GM12872 (cell line): ENCODE results near the gene SNX9.

Experiments
- TF ChIP-seq, protein P1 (sequence below): IDR thresholded peaks from 3 replicates; pipeline ENCODE4 v1.5.1; 2011; ENCODE audit warnings: low read depth, mild to moderate bottlenecking, low read length, moderate library complexity; ENCODE audit not compliant: insufficient read depth

SNX9 gene

DNA sequence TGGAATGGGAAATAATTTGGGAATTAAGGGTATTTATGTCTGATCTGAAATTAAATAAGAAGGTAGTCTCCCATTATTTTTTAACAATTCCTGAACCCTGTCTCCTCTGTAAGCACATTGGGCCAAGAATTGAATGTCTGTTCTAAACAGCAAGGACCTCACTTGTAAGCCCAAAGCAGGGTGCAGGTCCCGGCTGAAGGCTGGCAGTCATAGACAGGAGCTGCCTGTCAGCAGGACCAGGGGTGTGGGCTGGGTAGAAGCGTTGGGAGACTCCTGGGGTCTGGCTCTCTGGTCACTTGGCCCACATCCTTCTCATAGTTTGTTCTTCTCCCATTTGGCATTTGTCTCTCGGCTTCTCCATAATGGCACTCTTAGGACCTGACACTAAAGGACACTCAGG lies 75.6 kb downstream of the SNX9 start:
- TF ChIP-seq, protein P1, sequence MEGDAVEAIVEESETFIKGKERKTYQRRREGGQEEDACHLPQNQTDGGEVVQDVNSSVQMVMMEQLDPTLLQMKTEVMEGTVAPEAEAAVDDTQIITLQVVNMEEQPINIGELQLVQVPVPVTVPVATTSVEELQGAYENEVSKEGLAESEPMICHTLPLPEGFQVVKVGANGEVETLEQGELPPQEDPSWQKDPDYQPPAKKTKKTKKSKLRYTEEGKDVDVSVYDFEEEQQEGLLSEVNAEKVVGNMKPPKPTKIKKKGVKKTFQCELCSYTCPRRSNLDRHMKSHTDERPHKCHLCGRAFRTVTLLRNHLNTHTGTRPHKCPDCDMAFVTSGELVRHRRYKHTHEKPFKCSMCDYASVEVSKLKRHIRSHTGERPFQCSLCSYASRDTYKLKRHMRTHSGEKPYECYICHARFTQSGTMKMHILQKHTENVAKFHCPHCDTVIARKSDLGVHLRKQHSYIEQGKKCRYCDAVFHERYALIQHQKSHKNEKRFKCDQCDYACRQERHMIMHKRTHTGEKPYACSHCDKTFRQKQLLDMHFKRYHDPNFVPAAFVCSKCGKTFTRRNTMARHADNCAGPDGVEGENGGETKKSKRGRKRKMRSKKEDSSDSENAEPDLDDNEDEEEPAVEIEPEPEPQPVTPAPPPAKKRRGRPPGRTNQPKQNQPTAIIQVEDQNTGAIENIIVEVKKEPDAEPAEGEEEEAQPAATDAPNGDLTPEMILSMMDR, result no peak

DNA sequence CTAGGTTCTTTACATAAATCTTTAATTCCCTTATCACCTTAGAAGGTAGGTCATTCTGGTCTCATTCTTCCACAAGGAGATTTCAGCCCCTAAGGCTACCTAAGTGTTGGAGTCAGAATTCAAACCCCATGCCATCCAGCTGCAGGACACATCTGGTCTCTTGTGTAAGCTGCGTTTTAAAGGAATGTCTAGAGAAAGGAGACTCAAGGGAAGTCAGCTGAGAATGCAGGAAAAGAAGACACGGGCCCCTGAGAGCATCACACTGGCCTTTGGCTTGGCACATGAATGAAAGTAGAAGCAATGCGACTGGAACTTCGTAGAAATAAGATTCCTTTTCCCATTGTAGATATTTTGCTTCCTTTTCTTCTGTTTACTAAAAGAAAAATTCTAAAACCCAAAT lies 82.0 kb downstream of the SNX9 start:
- TF ChIP-seq, protein P1, result no peak

DNA sequence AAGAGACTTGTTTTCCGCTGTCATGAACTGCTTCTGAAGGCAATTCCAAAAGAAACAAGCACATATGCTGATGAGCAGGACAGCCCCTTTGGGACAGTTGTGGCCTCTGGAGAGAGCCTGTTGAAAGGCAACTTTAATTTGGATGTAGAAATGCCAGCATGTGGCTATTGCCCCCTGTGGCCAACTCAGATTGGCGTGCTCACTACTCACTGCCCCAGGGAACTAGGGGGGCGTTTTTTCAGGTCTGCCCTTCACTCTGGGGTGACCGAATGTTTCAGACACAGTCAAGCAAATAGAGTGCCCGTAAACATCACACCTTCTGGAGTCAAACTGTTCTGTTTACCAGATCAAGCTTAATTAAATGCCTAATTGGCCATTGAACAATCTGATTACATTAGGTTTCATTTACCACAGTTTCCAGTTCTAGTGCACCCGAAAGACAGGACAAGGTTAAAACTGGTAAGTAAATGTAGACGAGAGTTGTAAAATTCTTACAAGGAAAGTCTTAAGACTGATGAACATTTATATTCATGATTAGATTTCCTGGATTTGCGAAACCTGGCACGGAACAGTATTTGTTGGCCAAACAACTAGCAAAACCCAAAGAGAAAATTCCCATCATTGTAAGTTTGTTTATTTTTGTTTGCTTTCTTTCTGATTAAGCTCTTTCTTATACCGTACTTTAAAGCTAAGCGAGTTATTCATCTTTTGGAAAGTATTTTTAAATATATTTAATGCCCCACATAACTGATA lies 82.7 kb downstream of the SNX9 start:
- TF ChIP-seq, protein P1, result peak; percentile 15; the same call in 1 of the 3 replicates

DNA sequence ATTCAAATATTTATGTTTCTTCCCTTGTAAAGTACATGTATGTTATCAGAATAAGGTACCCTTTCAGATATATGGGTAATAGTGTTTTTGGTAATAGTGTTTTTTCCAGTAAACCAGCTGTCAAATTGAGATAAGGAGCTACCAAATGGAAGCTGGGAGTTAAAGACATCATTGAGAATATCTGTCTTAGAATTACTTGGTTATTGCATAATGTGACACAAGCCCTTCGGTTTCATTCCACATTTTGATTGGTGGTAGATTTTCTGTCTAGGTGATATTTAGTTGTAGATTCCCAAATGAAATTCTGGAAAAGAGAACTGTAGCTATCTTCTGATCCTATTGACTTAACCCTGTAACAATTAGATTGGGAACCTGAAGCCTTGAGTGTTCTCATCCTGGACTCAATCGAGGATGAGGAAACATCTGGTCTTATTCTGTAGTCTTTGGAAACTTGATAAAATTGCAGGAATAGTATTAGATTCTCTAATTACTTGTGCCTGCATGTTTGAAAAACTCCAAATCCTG lies 83.6 kb downstream of the SNX9 start:
- TF ChIP-seq, protein P1, result no peak

DNA sequence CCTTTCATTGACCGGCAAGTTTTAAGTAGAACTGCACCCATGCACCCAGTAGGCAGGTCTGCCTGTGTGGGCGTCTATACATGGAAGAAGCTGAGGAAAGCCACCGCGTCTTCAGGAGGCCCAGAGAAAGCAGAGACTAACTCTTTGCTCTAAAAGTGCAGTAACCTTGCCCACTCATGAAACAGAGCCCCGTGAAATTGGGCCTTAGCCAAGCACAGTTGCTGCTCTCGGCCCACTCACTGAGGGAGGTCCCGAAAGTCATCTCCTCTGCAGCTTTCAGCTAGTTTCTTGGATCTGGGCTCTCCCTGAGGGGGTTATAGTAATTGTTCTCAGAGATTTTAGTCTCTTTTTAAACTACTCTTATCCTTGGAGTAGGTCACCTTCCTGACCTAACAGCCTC lies 84.6 kb downstream of the SNX9 start:
- TF ChIP-seq, protein P1, result no peak

DNA sequence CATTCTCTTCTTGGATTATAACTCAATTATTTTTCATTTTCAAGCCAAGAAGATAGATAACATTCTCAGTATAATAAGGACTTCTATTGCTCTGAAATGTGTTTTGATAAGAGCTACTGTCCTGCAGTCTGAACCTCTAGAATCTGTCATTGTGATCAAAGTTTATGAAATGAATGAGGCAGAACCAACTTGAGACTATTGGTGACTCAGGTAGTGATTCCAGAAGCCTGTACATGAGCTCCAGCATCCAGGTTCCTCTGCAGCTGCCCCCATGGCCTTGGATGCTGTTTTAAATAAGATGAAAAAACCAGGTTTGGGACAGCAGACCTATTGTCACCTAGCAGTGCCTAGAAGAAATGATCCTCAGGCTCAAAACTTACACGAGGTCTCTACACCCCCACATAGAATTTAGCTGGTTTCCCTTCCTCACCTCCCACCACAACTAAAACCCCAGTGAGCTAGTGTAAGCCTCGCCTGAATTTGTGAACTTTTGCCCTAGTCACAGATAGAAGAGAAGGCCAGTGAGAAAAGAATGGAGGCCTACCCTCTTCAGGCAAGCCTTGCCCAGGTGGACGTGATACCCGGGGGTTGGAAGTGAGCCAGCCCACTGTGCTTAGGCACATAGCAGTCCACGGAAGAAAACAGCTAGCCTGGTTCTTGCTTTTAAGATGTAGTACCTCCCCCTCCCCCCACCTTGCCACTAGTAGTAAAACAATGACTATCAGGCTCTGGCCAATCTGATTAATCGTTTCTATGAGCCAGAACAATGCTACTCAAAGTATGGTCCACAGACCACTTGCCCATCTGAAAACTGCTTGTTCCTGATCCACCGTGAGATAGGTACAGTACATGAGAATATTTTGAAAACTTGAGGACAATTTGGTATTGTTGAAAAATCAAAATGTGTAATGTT lies 85.6 kb downstream of the SNX9 start:
- TF ChIP-seq, protein P1, result no peak

DNA sequence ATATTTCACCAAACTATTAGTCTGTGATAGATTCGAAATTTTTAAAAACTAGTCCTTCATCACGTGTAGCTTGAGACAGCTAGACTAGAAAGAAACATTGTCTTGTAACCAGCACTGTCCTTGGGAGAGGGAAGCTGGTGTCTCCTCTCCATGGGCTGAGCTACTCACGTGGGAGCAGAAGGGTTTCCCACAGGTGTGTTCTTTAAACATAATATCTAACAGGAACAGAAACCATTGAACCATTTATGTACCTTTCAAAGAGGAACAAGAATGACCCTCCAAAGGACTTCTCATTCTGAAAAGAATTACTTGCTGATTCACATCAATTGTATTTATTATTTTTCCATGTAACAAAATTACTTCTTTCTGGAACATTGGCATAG lies 86.2 kb downstream of the SNX9 start:
- TF ChIP-seq, protein P1, result no peak
